Mucosa of descending colon (tissue), 3 donors: ENCODE data around the gene LCP1. TPM values are rescaled to one million over a fixed set of nuclear protein-coding genes. Genes with fewer than 3 reads are reported as not detected.

Experiments
- ATAC-seq: fragments of 200-7000 bp; cut with Tn5 transposase; one replicate; pipeline ENCODE4 v1.9.1; 2020; ENCODE audit warnings: mild to moderate bottlenecking, moderate library complexity
- DNase-seq, 3 donors: peaks; one replicate each; pipeline ENCODE4 v3.0.0-alpha.2; 2020
- H3K36me3 ChIP-seq: fragments of 200-600 bp; one replicate; pipeline ENCODE4 v1.8.0; 2021; ENCODE audit warnings: low read depth, mild to moderate bottlenecking
- H3K4me1 ChIP-seq: fragments of 200-600 bp; one replicate; pipeline ENCODE4 v1.8.0; 2021; ENCODE audit warnings: low read depth, mild to moderate bottlenecking
- H3K4me3 ChIP-seq: fragments of 200-600 bp; one replicate; pipeline ENCODE4 v1.8.0; 2021; ENCODE audit warnings: mild to moderate bottlenecking
- H3K9me3 ChIP-seq: fragments of 200-600 bp; one replicate; pipeline ENCODE4 v1.8.0; 2021; ENCODE audit warnings: mild to moderate bottlenecking
- intact Hi-C, 2 donors: fragments of 100-400 bp; cut with DNase I in 1 of 2; cut with micrococcal nuclease in 1 of 2; formaldehyde crosslinking; loops; one replicate each; pipeline versions ENCODE4 v1.11.0 to v1.11.1; 2022; cut with DNase I, micrococcal nuclease
- total RNA-seq, 3 donors: library from RNA; stranded (reverse); fragmentation: NEBNext Ultra II Directional in 2 of 3; extraction: Animal tissue kit (Norgen Biotek cat#: 25700) in 2 of 3; gene quantifications; one replicate each; pipeline versions ENCODE4 v1.2.1 to v1.2.4, GENCODE V29; 2021 to 2023
- TF ChIP-seq, protein P1 (sequence below): fragments of 200-600 bp; IDR thresholded peaks from one replicate; pipeline ENCODE4 v1.8.0; 2022; ENCODE audit warnings: antibody characterized with exemption, mild to moderate bottlenecking
- donor health status: DM: no; HTN: no; CAD: no; lungs with moderate emphysema.
- donor health status: DM: no; HTN: no; CAD: no.
- donor health status: DM: no; HTN: yes; CAD: no.

Gene LCP1
- total RNA-seq, 3 donors from 2014 or later: 15.7 to 53.3 (median 35.1) TPM

DNA sequence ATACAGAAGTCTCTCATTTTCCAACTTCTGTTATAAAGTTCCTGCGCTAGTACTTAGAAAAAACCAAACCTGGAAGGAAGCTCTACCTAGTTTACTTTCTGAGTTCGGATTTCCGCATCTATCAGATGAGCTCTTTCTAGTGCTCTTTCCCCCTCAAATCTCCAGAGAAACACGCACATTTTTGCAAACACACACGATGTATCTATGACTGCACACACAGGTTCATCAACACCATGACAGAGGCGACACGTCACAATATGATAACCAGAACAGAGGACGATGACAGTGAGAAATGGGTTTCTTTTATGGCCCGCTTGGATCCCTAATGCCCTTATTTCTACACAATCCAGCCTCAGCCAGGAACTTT, 29.1 kb upstream of the LCP1 start:
- Histone ChIP-seq H3K36me3 (no peaks in the 10 kb centered on the region), H3K4me1 (no peaks in the 10 kb centered on the region), H3K9me3 (no peaks in the 10 kb centered on the region), H3K4me3 (no peak overlapping the region)
- TF ChIP-seq, protein P1, sequence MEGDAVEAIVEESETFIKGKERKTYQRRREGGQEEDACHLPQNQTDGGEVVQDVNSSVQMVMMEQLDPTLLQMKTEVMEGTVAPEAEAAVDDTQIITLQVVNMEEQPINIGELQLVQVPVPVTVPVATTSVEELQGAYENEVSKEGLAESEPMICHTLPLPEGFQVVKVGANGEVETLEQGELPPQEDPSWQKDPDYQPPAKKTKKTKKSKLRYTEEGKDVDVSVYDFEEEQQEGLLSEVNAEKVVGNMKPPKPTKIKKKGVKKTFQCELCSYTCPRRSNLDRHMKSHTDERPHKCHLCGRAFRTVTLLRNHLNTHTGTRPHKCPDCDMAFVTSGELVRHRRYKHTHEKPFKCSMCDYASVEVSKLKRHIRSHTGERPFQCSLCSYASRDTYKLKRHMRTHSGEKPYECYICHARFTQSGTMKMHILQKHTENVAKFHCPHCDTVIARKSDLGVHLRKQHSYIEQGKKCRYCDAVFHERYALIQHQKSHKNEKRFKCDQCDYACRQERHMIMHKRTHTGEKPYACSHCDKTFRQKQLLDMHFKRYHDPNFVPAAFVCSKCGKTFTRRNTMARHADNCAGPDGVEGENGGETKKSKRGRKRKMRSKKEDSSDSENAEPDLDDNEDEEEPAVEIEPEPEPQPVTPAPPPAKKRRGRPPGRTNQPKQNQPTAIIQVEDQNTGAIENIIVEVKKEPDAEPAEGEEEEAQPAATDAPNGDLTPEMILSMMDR: no peak
- intact Hi-C loops: no loop called here
- peak; percentile 38 for ATAC-seq
- peak in 1 of 3 donors; percentile 14 for DNase-seq

DNA sequence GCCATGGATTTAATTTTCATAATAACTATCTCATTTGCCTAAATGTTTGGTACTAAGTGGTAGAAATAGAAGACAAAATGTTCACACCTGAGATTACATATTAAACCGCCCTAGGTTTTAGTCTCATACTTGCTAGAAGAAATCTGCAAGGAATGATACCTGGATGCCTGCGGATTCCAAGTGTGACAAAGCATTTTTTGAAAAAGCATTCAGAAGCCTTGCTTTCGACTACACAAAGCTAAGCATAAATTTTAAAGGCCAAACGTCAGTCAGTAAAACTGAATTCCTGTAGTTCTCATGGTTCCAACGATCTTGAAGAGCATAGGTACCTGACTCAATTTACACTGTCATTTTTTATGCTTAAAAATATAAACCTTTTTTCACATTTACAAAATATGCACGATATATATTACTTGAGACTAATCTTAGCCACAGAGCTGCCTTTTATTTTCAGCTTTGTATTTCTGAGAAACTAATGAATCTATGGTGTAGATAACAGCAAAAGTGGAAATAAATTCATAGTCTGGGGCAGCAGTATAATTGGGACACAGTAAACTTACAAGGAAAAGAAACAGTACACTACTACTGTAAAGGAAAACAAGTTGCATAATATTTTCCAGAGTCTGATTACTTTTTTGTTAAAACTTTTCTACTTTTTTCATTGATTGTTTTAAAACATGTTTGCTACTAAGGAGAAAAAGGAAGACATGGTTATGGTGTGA, 28.5 kb upstream of the LCP1 start:
- TF ChIP-seq, protein P1: no peak
- Histone ChIP-seq H3K4me3 (no peak overlapping the region), H3K36me3 (no peaks in the 10 kb centered on the region), H3K9me3 (no peaks in the 10 kb centered on the region), H3K4me1 (no peaks in the 10 kb centered on the region)
- intact Hi-C loops: no loop called here
- DNase-seq (no peak), ATAC-seq (no peak)

- no peak for ATAC-seq
- intact Hi-C loops: no loop called here
- H3K4me1 ChIP-seq: no peaks in the 10 kb centered on the region
- no peak for DNase-seq
- no peak overlapping the region for H3K4me3 ChIP-seq
- no peaks in the 10 kb centered on the region for H3K36me3 ChIP-seq
- TF ChIP-seq, protein P1: no peak
- no peaks in the 10 kb centered on the region for H3K9me3 ChIP-seq
Measured at GRCh38 chr13:46207828-46208227, 25.9 kb upstream of the LCP1 start.

GRCh38 chr13:46206143-46206542, 24.2 kb upstream of the LCP1 start:
- H3K9me3 ChIP-seq: no peaks in the 10 kb centered on the region
- ATAC-seq (no peak), DNase-seq (no peak)
- TF ChIP-seq, protein P1: no peak
- no peaks in the 10 kb centered on the region for H3K4me1 ChIP-seq
- no peak overlapping the region for H3K4me3 ChIP-seq
- intact Hi-C loops: no loop called here
- no peaks in the 10 kb centered on the region for H3K36me3 ChIP-seq

- Histone ChIP-seq H3K36me3 (no peaks in the 10 kb centered on the region), H3K4me3 (no peak overlapping the region), H3K4me1 (no peaks in the 10 kb centered on the region), H3K9me3 (no peaks in the 10 kb centered on the region)
- DNase-seq: no peak
- intact Hi-C loops: no loop called here
- no peak for ATAC-seq
- TF ChIP-seq, protein P1: no peak
Measured at GRCh38 chr13:46202966-46203365, 21.0 kb upstream of the LCP1 start.
